ENCODE data around the gene NR4A1. TPM values are rescaled to one million over a fixed set of nuclear protein-coding genes. Genes with fewer than 3 reads are reported as not detected.

Gene NR4A1
- total RNA-seq, 2 donors from 2014 or later: 150 to 238 TPM

GRCh38 chr12:52041695-52042123, 9.5 kb upstream of the NR4A1 start:
- H3K36me3 ChIP-seq: no peaks in the 10 kb centered on the region
- no peaks in the 10 kb centered on the region for H3K27me3 ChIP-seq
- peak overlapping the region; percentile 94 to 99 for H3K27ac ChIP-seq
- no peak for DNase-seq (ENCODE audit: low spot score)
- H3K9me3 ChIP-seq: no peaks in the 10 kb centered on the region
- H3K4me1 ChIP-seq: peaks cover 0 to 88% of the 10 kb centered on the region in 2 donors
- no peak overlapping the region for H3K4me3 ChIP-seq
- TF ChIP-seq CTCF (IDR thresholded peaks at IDR 0.05): no peak

GRCh38 chr12:52042706-52043385, 8.4 kb upstream of the NR4A1 start:
- H3K4me1 ChIP-seq: peaks cover 0 to 98% of the 10 kb centered on the region in 2 donors
- no peaks in the 10 kb centered on the region for H3K27me3 ChIP-seq
- no peak overlapping the region for H3K4me3 ChIP-seq
- no peaks in the 10 kb centered on the region for H3K9me3 ChIP-seq
- peak overlapping the region; percentile 94 to 99 for H3K27ac ChIP-seq
- no peaks in the 10 kb centered on the region for H3K36me3 ChIP-seq
- no peak for TF ChIP-seq CTCF (IDR thresholded peaks at IDR 0.05)
- no peak for DNase-seq (ENCODE audit: low spot score)

GRCh38 chr12:52043386-52044212, 7.6 kb upstream of the NR4A1 start:
- Histone ChIP-seq H3K27ac (peak overlapping the region; percentile 94 to 99), H3K9me3 (no peaks in the 10 kb centered on the region), H3K4me1 (peaks cover 0 to 93% of the 10 kb centered on the region in 2 donors), H3K36me3 (no peaks in the 10 kb centered on the region), H3K27me3 (no peaks in the 10 kb centered on the region), H3K4me3 (peak overlapping the region; percentile 33 to 51)
- no peak for TF ChIP-seq CTCF (IDR thresholded peaks at IDR 0.05)
- no peak for DNase-seq (ENCODE audit: low spot score)

GRCh38 chr12:52044292-52044983, 6.8 kb upstream of the NR4A1 start:
- Histone ChIP-seq H3K27ac (peak overlapping the region; percentile 94 to 99), H3K27me3 (no peaks in the 10 kb centered on the region), H3K9me3 (no peaks in the 10 kb centered on the region), H3K36me3 (no peaks in the 10 kb centered on the region), H3K4me1 (peaks cover 0 to 93% of the 10 kb centered on the region in 2 donors), H3K4me3 (peak overlapping the region; percentile 33 to 51)
- DNase-seq (ENCODE audit: low spot score): peak; percentile 94
- no peak for TF ChIP-seq CTCF (IDR thresholded peaks at IDR 0.05)

- TF ChIP-seq CTCF (IDR thresholded peaks at IDR 0.05): no peak
- Histone ChIP-seq H3K27me3 (no peaks in the 10 kb centered on the region), H3K4me3 (peak overlapping the region in 1 of 2 donors; percentile 51), H3K9me3 (no peaks in the 10 kb centered on the region), H3K4me1 (peaks cover 0 to 92% of the 10 kb centered on the region in 2 donors), H3K27ac (peak overlapping the region; percentile 94 to 99), H3K36me3 (no peaks in the 10 kb centered on the region)
- no peak for DNase-seq (ENCODE audit: low spot score)
Observed at GRCh38 chr12:52045794-52046199, 5.4 kb upstream of the NR4A1 start.
